ENCODE results near the gene MB. TPM values are rescaled to one million over a fixed set of nuclear protein-coding genes. Genes with fewer than 3 reads are reported as not detected.
A peak's percentile ranks its signal among the peaks of the same experiment; 100 is the strongest.

Gene MB
- total RNA-seq, 1 experiment from 2014 or later, result 17.3 TPM

DNA sequence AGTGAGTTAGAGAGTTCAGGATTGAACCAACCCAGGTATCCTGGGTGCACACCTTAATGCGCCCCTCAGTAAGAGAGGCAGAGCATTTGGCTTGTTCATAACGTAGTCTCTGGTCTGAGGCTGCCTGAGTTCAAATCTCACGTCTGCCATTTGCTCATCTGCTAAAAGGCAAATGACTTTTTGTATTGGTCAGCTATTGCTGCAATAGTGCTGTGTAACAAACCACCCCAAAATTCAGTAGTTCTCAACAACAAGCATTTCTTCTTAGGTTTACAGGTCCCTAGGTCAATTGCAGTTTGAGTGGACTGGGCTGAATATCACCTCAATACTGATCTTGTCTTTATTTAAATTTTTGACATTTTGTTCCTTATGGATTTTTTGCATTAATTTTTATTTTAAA is 58.4 kb downstream of the MB start:
- no peaks in the 10 kb centered on the region for H3K36me3 ChIP-seq (ENCODE audit: control insufficient read depth, insufficient read depth, low read length)
- POLR2A ChIA-PET, result no interaction called here
- H3K27me3 ChIP-seq (ENCODE audit: control insufficient read depth, insufficient read depth, low read length), result no peaks in the 10 kb centered on the region
- CTCF ChIA-PET, result no interaction called here
- H3K27ac ChIP-seq (ENCODE audit: low read length), result no peak overlapping the region
- H3K9me3 ChIP-seq (ENCODE audit: control insufficient read depth, insufficient read depth, low read depth, low read length), result no peaks in the 10 kb centered on the region; the same call in 1 of the 2 replicates
- in situ Hi-C loops (cut with HindIII; ENCODE audit: low pct_unique_long_range_greater_than_20kb, low sequenced_read_pairs) (no loop called here), intact Hi-C loops (cut with micrococcal nuclease; ENCODE audit: unreplicated experiment) (no loop called here)
- H3K4me1 ChIP-seq (ENCODE audit: control insufficient read depth, insufficient read depth, low read length), result peaks cover 22% of the 10 kb centered on the region
- H3K4me3 ChIP-seq (ENCODE audit: low read depth in 2 of 2, low read length in 2 of 2), result no peak overlapping the region
- TF ChIP-seq POLR2AphosphoS5 (IDR thresholded peaks at IDR 0.05; ENCODE audit: low read depth, low read length) (no peak), TCF7L2 (IDR thresholded peaks at IDR 0.05; ENCODE audit: low read depth, low read length) (no peak), SIN3A (IDR thresholded peaks at IDR 0.05; ENCODE audit: borderline replicate concordance, insufficient read depth, low read depth, low read length) (no peak)
- TF ChIP-seq, protein P1, sequence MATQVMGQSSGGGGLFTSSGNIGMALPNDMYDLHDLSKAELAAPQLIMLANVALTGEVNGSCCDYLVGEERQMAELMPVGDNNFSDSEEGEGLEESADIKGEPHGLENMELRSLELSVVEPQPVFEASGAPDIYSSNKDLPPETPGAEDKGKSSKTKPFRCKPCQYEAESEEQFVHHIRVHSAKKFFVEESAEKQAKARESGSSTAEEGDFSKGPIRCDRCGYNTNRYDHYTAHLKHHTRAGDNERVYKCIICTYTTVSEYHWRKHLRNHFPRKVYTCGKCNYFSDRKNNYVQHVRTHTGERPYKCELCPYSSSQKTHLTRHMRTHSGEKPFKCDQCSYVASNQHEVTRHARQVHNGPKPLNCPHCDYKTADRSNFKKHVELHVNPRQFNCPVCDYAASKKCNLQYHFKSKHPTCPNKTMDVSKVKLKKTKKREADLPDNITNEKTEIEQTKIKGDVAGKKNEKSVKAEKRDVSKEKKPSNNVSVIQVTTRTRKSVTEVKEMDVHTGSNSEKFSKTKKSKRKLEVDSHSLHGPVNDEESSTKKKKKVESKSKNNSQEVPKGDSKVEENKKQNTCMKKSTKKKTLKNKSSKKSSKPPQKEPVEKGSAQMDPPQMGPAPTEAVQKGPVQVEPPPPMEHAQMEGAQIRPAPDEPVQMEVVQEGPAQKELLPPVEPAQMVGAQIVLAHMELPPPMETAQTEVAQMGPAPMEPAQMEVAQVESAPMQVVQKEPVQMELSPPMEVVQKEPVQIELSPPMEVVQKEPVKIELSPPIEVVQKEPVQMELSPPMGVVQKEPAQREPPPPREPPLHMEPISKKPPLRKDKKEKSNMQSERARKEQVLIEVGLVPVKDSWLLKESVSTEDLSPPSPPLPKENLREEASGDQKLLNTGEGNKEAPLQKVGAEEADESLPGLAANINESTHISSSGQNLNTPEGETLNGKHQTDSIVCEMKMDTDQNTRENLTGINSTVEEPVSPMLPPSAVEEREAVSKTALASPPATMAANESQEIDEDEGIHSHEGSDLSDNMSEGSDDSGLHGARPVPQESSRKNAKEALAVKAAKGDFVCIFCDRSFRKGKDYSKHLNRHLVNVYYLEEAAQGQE (IDR thresholded peaks at IDR 0.05; ENCODE audit: insufficient read depth in 1 of 2, low read depth in 2 of 2, low read length in 1 of 2), result no peak
- TF ChIP-seq, protein P2, sequence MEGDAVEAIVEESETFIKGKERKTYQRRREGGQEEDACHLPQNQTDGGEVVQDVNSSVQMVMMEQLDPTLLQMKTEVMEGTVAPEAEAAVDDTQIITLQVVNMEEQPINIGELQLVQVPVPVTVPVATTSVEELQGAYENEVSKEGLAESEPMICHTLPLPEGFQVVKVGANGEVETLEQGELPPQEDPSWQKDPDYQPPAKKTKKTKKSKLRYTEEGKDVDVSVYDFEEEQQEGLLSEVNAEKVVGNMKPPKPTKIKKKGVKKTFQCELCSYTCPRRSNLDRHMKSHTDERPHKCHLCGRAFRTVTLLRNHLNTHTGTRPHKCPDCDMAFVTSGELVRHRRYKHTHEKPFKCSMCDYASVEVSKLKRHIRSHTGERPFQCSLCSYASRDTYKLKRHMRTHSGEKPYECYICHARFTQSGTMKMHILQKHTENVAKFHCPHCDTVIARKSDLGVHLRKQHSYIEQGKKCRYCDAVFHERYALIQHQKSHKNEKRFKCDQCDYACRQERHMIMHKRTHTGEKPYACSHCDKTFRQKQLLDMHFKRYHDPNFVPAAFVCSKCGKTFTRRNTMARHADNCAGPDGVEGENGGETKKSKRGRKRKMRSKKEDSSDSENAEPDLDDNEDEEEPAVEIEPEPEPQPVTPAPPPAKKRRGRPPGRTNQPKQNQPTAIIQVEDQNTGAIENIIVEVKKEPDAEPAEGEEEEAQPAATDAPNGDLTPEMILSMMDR (IDR thresholded peaks at IDR 0.05), result no peak
- no TSS peak for BruUV-seq (replicated peaks)
- DNase-seq (ENCODE audit: low read depth, low spot score), result no peak
- no peak for ATAC-seq

DNA sequence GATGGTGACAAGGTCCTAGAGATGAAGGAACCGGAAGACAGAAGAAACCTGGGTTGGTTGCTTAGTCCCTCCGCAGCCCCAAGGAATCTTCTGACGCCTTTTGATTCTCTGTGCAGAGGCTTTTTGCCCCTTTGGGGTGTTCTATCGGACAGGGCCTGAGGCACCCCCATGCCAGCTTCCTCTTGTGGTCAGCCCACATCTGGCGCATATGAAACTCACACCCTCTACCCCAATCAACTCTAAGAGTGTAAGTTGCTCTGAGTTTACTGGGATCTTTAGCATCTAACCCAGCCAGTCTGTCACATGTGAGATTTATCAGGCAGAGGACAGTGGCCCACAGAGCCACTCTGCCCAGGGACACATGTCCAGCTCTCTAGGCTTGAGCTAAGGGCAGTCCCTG is 59.1 kb downstream of the MB start:
- Histone ChIP-seq H3K27ac (ENCODE audit: low read length) (peak overlapping the region; percentile 17; the same call in 1 of the 2 replicates), H3K4me1 (ENCODE audit: control insufficient read depth, insufficient read depth, low read length) (peaks cover 16% of the 10 kb centered on the region), H3K27me3 (ENCODE audit: control insufficient read depth, insufficient read depth, low read length) (no peaks in the 10 kb centered on the region), H3K4me3 (ENCODE audit: low read depth in 2 of 2, low read length in 2 of 2) (no peak overlapping the region), H3K36me3 (ENCODE audit: control insufficient read depth, insufficient read depth, low read length) (no peaks in the 10 kb centered on the region), H3K9me3 (ENCODE audit: control insufficient read depth, insufficient read depth, low read depth, low read length) (no peaks in the 10 kb centered on the region; the same call in 1 of the 2 replicates)
- DNase-seq (ENCODE audit: low read depth, low spot score) (no peak), ATAC-seq (no peak)
- no TSS peak for BruUV-seq (replicated peaks)
- in situ Hi-C loops (cut with HindIII; ENCODE audit: low pct_unique_long_range_greater_than_20kb, low sequenced_read_pairs) (no loop called here), intact Hi-C loops (cut with micrococcal nuclease; ENCODE audit: unreplicated experiment) (no loop called here)
- TF ChIP-seq, protein P2 (IDR thresholded peaks at IDR 0.05), result no peak
- TF ChIP-seq SIN3A (IDR thresholded peaks at IDR 0.05; ENCODE audit: borderline replicate concordance, insufficient read depth, low read depth, low read length), result no peak
- no peak for TF ChIP-seq POLR2AphosphoS5 (IDR thresholded peaks at IDR 0.05; ENCODE audit: low read depth, low read length)
- POLR2A ChIA-PET, result no interaction called here
- CTCF ChIA-PET, result no interaction called here

Other genes with a start within 250 kb of the MB start
- 105 TPM for gene HMOX1, start 236.2 kb downstream of the MB start, total RNA-seq (2021; ENCODE audit: unreplicated experiment)
- 122 TPM for gene MCM5, start 217.2 kb downstream of the MB start, total RNA-seq (2021; ENCODE audit: unreplicated experiment)
- 26.7 TPM for gene RASD2, start 76.5 kb downstream of the MB start, total RNA-seq (2021; ENCODE audit: unreplicated experiment)
- 16.4 TPM for gene APOL6, start 31.1 kb upstream of the MB start, total RNA-seq (2021; ENCODE audit: unreplicated experiment)
- not detected for gene APOL5, start 100.5 kb upstream of the MB start, total RNA-seq (2021; ENCODE audit: unreplicated experiment)